ENCODE results near the gene KRT39.

KRT39 gene

GRCh38 chr17:40956401-40957254 lies 10.1 kb downstream of the KRT39 start:
- no peak for TF ChIP-seq EZH2 (IDR thresholded peaks at IDR 0.05)
- TF ChIP-seq POLR2AphosphoS5 (IDR thresholded peaks at IDR 0.05; ENCODE audit: borderline replicate concordance, low read depth, low read length) = no peak
- TF ChIP-seq FOXP2 (optimal IDR thresholded peaks at IDR 0.05; ENCODE audit: control extremely low read depth, extremely low read length, insufficient read depth) = no peak
- DNase-seq (ENCODE audit: low read depth, low spot score) = no peak
- H3K36me3 ChIP-seq (ENCODE audit: insufficient read depth, low read length) = no peaks in the 10 kb centered on the region
- H3K27ac ChIP-seq = peak overlapping the region; percentile 63; the same call in 1 of the 2 replicates
- H3K4me3 ChIP-seq = peak overlapping the region; percentile 51; the same call in 1 of the 2 replicates
- H3K9me3 ChIP-seq (ENCODE audit: low read depth, low read length) = no peaks in the 10 kb centered on the region
- H3K9ac ChIP-seq (ENCODE audit: insufficient read length) = no peak overlapping the region

- H3K36me3 ChIP-seq (ENCODE audit: insufficient read depth, low read length) = no peaks in the 10 kb centered on the region
- no peak overlapping the region for H3K4me3 ChIP-seq
- no peak overlapping the region for H3K9ac ChIP-seq (ENCODE audit: insufficient read length)
- H3K9me3 ChIP-seq (ENCODE audit: low read depth, low read length) = no peaks in the 10 kb centered on the region
- TF ChIP-seq FOXP2 (optimal IDR thresholded peaks at IDR 0.05; ENCODE audit: control extremely low read depth, extremely low read length, insufficient read depth) (no peak), POLR2AphosphoS5 (IDR thresholded peaks at IDR 0.05; ENCODE audit: borderline replicate concordance, low read depth, low read length) (no peak), EZH2 (IDR thresholded peaks at IDR 0.05) (no peak)
- H3K27ac ChIP-seq = no peak overlapping the region
- DNase-seq (ENCODE audit: low read depth, low spot score) = no peak
Observed at GRCh38 chr17:40953881-40954280, 12.9 kb downstream of the KRT39 start.

GRCh38 chr17:40952661-40953060 lies 14.1 kb downstream of the KRT39 start:
- Histone ChIP-seq H3K9me3 (ENCODE audit: low read depth, low read length) (no peaks in the 10 kb centered on the region), H3K9ac (ENCODE audit: insufficient read length) (no peak overlapping the region), H3K36me3 (ENCODE audit: insufficient read depth, low read length) (no peaks in the 10 kb centered on the region), H3K27ac (no peak overlapping the region; the same call in 1 of the 2 replicates), H3K4me3 (no peak overlapping the region)
- no peak for DNase-seq (ENCODE audit: low read depth, low spot score)
- TF ChIP-seq POLR2AphosphoS5 (IDR thresholded peaks at IDR 0.05; ENCODE audit: borderline replicate concordance, low read depth, low read length) = no peak

GRCh38 chr17:40952154-40952553 lies 14.6 kb downstream of the KRT39 start:
- Histone ChIP-seq H3K4me3 (no peak overlapping the region), H3K9ac (ENCODE audit: insufficient read length) (no peak overlapping the region), H3K36me3 (ENCODE audit: insufficient read depth, low read length) (no peaks in the 10 kb centered on the region), H3K27ac (no peak overlapping the region; the same call in 1 of the 2 replicates), H3K9me3 (ENCODE audit: low read depth, low read length) (no peaks in the 10 kb centered on the region)
- TF ChIP-seq EZH2 (IDR thresholded peaks at IDR 0.05) = no peak
- no peak for TF ChIP-seq FOXP2 (optimal IDR thresholded peaks at IDR 0.05; ENCODE audit: control extremely low read depth, extremely low read length, insufficient read depth)
- TF ChIP-seq POLR2AphosphoS5 (IDR thresholded peaks at IDR 0.05; ENCODE audit: borderline replicate concordance, low read depth, low read length) = no peak
- no peak for DNase-seq (ENCODE audit: low read depth, low spot score)

- no peak overlapping the region for H3K27ac ChIP-seq
- no peak overlapping the region for H3K9ac ChIP-seq (ENCODE audit: insufficient read length)
- no peak for DNase-seq (ENCODE audit: low read depth, low spot score)
- H3K36me3 ChIP-seq (ENCODE audit: insufficient read depth, low read length) = no peaks in the 10 kb centered on the region
- no peaks in the 10 kb centered on the region for H3K9me3 ChIP-seq (ENCODE audit: low read depth, low read length)
- H3K4me3 ChIP-seq = no peak overlapping the region
- TF ChIP-seq EZH2 (IDR thresholded peaks at IDR 0.05) (no peak), POLR2AphosphoS5 (IDR thresholded peaks at IDR 0.05; ENCODE audit: borderline replicate concordance, low read depth, low read length) (no peak)
Observed at GRCh38 chr17:40951011-40951622, 15.6 kb downstream of the KRT39 start.

GRCh38 chr17:40950176-40950575 lies 16.6 kb downstream of the KRT39 start:
- TF ChIP-seq EZH2 (IDR thresholded peaks at IDR 0.05) (no peak), POLR2AphosphoS5 (IDR thresholded peaks at IDR 0.05; ENCODE audit: borderline replicate concordance, low read depth, low read length) (no peak), FOXP2 (optimal IDR thresholded peaks at IDR 0.05; ENCODE audit: control extremely low read depth, extremely low read length, insufficient read depth) (no peak)
- H3K27ac ChIP-seq = no peak overlapping the region
- no peak overlapping the region for H3K4me3 ChIP-seq
- H3K36me3 ChIP-seq (ENCODE audit: insufficient read depth, low read length) = no peaks in the 10 kb centered on the region
- H3K9ac ChIP-seq (ENCODE audit: insufficient read length) = no peak overlapping the region
- no peaks in the 10 kb centered on the region for H3K9me3 ChIP-seq (ENCODE audit: low read depth, low read length)
- DNase-seq (ENCODE audit: low read depth, low spot score) = no peak

GRCh38 chr17:40949418-40949817 lies 17.3 kb downstream of the KRT39 start:
- Histone ChIP-seq H3K9me3 (ENCODE audit: low read depth, low read length) (no peaks in the 10 kb centered on the region), H3K27ac (no peak overlapping the region), H3K36me3 (ENCODE audit: insufficient read depth, low read length) (no peaks in the 10 kb centered on the region), H3K4me3 (no peak overlapping the region), H3K9ac (ENCODE audit: insufficient read length) (no peak overlapping the region)
- no peak for TF ChIP-seq POLR2AphosphoS5 (IDR thresholded peaks at IDR 0.05; ENCODE audit: borderline replicate concordance, low read depth, low read length)
- no peak for DNase-seq (ENCODE audit: low read depth, low spot score)

GRCh38 chr17:40947929-40948328 lies 18.8 kb downstream of the KRT39 start:
- Histone ChIP-seq H3K9ac (ENCODE audit: insufficient read length) (no peak overlapping the region), H3K9me3 (ENCODE audit: low read depth, low read length) (no peaks in the 10 kb centered on the region), H3K4me3 (no peak overlapping the region), H3K27ac (no peak overlapping the region), H3K36me3 (ENCODE audit: insufficient read depth, low read length) (no peaks in the 10 kb centered on the region)
- no peak for TF ChIP-seq EZH2 (IDR thresholded peaks at IDR 0.05)
- TF ChIP-seq FOXP2 (optimal IDR thresholded peaks at IDR 0.05; ENCODE audit: control extremely low read depth, extremely low read length, insufficient read depth) = no peak
- TF ChIP-seq POLR2AphosphoS5 (IDR thresholded peaks at IDR 0.05; ENCODE audit: borderline replicate concordance, low read depth, low read length) = no peak
- no peak for DNase-seq (ENCODE audit: low read depth, low spot score)

All from SK-N-MC (cell line).